Fibroblast of skin of left quadriceps (primary cell): ENCODE results near the gene CGGBP1.
"Not testable (repeated sequence)": the region's sequence is repeated elsewhere in the genome, so short reads cannot be mapped to it uniquely, and the experiment has no call there.

ENCODE experiments used
- DNase-seq, 2 experiments: peaks; one replicate each; pipeline ENCODE4 v3.0.0-alpha.2; 2013; ENCODE audit warnings: low read depth in 2 of 2

CGGBP1 gene

DNA sequence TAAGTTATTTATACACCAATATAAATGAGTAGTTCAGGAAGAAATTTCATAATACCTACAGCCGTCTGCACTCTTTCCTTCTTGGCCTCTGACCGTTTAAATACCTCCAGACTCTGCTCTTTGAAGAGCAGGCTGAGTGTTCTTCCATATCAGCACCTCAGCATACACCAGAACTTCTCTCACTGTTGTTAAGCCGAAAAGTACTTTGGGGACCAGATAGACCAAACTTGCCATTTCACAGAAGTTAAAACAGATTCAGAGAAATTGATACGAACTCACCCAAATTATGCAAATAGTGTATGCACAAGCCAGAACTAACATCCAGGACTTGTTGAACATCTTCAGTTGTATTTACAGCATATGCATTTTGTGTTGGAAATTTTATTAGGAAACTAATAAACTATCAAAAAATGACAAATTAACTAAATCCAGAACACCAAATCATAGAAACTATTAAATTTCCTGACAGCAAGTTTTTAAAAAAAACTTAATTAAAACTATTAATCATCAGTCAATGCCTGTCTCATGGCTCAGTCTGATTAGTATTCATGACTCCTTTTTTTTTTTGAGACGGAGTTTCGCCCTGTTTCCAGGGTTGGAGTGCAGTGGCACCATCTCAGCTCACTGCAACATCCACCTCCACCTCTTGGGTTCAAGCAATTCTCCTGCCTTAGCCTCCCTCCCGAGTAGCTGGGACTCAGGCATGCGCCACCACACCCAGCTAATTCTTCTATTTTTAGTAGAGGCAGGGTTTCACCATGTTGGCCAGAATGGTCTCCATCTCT, 24.1 kb downstream of the CGGBP1 start:
- no peak for DNase-seq

DNA sequence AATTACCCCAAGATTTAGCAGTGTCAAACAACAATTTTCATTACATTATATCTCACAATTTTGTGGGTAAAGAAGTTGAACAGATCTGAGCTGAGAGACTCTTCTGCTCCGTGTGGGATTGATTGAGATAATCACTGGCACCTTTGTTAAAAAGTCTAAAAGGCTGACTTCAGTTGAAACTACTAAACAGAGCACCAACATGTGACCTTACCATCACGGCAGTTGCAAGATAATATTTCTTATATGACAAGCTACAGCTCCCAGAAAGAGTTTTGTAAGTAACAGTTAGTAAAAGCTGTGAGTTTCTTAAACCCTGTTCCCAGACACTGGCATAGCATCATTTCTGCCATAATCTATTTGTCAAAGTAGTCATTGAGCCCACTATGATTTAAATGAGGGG, 25.0 kb downstream of the CGGBP1 start:
- no peak for DNase-seq

DNA sequence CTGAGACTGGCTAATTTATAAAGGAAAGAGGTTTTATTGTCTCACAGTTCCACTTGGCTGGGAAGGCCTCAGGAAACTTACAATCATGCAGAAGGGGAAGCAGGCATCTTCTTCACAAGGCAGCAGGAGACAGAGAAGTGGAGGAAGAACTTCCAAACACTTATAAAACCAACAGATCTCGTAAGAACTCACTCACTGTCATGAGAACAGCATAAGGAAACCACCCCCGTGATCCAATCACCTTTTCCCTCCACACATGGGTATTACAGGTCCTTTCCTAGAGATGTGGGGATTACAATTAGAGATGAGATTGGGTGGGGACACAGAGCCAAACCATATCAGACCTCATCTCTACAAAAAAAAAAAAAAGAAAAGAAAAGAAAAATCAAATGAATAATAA, 25.7 kb downstream of the CGGBP1 start:
- no peak for DNase-seq

DNA sequence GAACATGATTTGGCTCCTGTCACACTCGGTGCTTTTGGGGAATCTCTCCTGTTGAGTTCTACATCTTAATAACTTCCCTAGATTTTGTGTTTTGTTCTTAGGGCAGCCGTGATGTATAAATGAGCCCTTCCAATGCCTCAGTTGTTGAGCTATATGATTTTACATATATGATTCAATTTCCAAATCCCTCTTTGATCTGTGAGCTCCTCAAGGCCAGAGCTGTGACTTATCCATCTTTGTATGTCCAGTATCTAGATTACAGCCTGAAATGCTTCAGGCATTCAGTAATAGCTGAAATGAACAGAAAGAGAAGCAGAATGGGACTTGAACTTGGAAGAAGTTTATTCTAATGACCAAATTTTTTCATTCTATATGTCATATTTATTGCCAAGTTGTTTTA, 26.6 kb downstream of the CGGBP1 start:
- DNase-seq: no peak

DNA sequence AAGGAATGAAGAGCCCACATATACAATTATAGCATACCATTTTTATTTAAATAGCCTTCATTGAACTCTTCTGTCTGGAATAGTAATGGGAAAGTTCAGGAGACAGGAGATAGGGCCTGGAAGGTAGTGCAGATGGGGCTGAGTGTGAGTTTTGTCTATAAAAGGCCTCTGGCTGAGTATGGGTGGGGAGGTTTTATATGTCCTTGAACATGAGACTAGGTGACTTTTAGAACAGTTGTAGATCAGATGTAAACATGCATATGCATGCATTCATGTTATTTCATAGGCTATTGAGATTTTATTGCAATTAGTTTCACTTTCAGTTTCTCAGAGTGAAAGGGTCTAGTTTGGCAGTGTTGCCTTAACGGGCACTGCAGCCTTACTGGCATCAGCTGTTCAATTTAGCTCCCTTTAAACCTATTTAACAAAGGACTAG, 27.1 kb downstream of the CGGBP1 start:
- no peak for DNase-seq

DNA sequence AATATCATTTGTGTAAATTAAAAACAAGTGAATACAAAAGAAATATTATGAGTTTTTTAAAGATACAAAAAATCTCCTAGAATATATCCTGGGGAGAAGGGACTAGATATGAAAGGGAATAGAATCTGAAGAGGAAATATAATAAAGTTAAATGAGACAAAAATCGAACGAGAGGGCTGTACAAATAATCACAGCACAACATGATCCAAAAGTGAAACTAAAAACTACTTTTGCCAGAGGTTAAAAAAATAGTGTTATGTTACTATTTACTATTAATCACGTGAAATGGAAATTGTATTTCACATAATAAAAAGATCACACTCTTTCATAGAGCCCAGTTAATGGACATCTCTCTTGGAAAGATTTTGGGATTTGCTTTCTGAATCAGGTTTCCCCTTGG, 28.6 kb downstream of the CGGBP1 start:
- no peak for DNase-seq

DNA sequence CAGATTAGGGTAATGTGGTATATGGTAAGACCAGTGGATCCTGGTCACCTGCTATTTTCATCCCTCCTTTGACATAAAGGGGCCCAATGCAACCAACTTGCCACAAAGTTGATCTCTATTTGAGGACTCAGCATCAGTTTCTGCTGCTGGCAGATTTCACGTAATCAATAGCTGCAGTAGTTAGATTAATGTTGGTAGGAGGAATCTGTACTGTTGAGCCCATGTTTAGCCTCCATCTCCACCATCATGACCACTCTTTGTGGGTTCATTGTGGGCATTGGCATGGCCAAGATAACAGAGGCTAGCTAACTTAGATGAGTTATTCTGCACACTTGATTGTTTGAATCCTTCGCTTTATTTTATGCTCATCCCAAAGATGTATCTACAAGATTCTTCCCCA, 29.9 kb downstream of the CGGBP1 start:
- no peak for DNase-seq

- DNase-seq: no peak
These were observed 33.7 kb downstream of the CGGBP1 start for GRCh38 chr3:88025001-88025552.

DNA sequence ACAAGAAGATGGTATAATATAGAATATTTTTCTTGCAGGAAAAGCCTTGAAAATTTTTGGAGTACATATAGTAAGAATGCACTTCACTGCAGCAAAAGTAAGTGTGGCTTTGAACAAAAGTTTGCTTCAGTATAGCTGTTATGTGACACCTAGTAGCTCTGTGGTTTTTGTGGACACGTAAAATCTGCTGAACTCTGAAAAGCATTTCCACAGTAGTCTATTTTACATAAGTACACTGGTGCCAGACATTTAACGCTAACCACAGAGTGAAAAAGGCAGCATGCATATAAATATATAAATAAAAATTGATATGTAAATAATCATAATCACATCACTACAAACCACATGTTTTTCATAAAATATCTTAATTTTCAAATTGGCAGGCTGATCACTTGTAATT, 39.8 kb downstream of the CGGBP1 start:
- no peak for DNase-seq

DNA sequence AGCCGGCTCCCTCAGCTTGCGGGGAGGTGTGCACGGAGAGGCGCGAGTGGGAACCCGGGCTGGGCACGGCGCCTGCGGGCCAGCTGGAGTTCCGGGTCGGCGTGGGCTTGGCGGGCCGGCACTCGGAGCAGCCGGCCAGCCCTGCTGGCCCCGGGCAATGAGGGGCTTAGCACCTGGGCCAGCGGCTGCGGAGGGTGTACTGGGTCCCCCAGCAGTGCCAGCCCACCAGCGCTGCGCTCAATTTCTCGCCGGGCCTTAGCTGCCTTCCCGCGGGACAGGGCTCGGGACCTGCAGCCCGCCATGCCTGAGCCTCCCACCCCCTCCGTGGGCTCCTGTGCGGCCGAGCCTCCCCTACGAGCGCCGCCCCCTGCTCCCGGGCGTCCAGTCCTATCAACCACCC, 43.1 kb downstream of the CGGBP1 start:
- not testable (repeated sequence) for DNase-seq

- no peak for DNase-seq
These were observed 45.2 kb downstream of the CGGBP1 start for GRCh38 chr3:88013592-88013991.

GRCh38 chr3:88010810-88011209, 48.0 kb downstream of the CGGBP1 start:
- no peak for DNase-seq

DNA sequence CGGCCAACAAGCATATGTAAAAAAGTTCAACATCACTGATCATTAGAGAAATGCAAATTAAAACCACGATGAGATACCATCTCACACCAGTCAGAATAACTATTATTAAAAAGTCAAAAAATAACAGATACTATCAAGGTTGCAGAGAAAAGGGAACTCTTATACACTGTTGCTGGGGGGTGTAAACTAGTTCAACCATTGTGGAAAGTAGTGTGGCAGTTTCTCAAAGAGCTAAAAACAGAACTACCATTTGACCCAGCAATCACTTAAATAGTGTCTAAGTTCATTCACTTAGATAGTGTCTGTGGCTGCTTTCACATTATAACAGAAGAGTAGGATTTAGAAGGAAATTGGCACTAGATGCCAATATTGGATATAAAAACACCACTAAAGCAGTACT, 49.7 kb downstream of the CGGBP1 start:
- no peak for DNase-seq

GRCh38 chr3:88005066-88005465, 53.7 kb downstream of the CGGBP1 start:
- DNase-seq: no peak

GRCh38 chr3:88003115-88003755, 55.6 kb downstream of the CGGBP1 start:
- DNase-seq: peak; percentile 21 to 25

GRCh38 chr3:88002448-88002847, 56.4 kb downstream of the CGGBP1 start:
- no peak for DNase-seq
